HG03025 (cell line): ENCODE measurements around the gene ADAMTSL5.
"Not testable (repeated sequence)": the region's sequence is repeated elsewhere in the genome, so short reads cannot be mapped to it uniquely, and the experiment has no call there.

Experiments used
- ATAC-seq: cut with Tn5 transposase; IDR thresholded peaks from one replicate; pipeline ENCODE4 v1.9.1; 2021; ENCODE audit warnings: mild to moderate bottlenecking, moderate library complexity; ENCODE audit not compliant: unreplicated experiment, low FRiP score

Gene ADAMTSL5

DNA sequence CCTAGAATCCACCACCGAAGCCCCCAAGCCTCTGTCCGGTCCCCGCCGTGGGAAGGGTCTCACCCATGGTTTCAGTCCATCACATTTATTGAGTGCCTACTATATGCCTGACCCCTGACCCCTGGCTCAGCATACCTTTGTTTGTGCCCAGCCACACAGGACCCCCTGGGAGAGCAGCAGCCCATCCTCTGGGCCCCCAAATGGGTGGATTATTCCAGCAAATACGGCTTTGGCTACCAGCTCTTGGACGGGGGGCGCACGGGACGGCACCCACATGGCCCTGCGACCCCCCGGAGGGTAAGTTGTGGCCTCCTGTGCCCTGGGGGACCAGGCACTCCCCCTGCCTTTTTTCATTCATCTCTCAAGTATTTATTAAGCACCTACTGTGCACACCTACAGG, 18.8 kb upstream of the ADAMTSL5 start:
- ATAC-seq = no peak

DNA sequence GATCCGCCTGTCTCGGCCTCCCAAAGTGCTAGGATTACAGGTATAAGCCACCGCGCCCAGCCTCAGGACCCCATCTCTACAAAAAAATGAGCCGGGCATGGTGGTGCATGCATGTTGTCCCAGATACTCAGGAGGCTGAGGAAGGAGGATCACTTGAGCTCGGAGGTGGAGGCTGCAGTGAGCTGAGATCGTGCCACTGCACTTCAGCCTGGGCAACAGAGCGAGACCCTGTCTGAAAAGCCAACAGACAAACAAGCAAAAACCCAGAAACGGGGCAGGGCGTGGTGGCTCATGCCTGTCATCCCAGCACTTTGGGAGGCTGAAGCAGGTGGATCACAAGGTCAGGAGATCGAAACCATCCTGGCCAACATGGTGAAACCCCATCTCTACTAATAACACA, 18.0 kb upstream of the ADAMTSL5 start:
- ATAC-seq = not testable (repeated sequence)

- no peak for ATAC-seq
Observed at GRCh38 chr19:1529430-1529816, 16.6 kb upstream of the ADAMTSL5 start.

- ATAC-seq = no peak
Observed at GRCh38 chr19:1528596-1529429, 16.0 kb upstream of the ADAMTSL5 start.

DNA sequence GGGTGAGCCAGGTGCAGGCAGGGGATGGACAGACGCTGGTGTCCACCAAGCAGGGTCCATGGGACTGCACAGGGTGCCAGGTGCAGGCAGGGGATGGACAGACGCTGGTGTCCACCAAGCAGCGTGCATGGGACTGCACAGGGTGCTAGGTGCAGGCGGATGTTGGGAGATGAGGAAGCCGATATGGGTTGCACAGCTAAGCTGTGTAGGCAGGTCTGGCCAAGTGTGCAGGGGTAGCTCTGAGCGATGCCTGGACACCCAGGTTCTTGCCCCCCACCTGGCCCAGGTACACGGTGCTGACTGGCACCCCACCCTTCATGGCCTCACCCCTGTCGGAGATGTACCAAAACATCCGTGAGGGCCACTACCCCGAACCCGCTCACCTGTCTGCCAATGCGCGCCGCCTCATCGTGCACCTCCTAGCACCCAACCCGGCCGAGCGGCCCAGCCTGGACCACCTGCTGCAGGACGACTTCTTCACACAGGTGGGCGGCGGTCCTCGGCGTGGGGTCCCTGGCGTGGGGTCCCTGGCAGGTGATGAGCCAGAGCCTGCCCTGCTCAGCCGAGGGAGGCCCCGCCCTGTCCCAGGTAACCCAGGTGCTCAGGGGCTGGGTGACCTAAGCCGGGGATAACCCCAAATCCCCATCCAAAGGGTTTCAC, 15.0 kb upstream of the ADAMTSL5 start:
- ATAC-seq = no peak

DNA sequence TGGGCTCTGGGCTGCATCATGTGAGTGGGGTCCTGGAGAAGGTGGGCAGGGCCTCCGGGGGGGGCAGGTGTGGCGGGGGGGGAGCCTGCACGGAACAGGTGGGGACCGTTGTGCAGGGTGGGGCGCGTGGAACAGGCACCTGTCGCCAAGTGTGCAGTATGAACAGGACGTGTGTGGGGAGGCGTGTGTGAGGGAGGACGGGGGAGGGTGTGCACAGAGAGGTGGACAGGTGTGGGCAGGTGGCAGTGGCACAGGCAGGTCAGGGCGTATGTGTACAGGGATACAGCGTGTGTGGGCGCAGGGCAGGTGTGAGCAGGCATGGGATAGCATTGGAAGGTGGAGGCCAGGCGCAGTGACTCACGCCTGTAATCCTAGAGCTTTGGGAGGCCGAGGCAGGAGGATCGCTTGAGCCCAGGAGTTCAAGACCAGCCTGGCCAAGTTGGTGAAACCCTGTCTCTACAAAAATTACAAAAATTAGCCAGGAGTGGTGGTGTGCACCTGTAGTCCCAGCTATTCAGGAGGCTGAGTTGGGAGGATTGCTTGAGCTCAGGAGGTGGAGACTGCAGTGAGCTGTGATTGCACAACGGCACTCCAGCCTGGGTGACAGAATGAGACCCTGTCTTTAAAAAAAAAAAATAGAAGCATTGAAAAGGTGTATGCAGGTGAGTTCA, 14.3 kb upstream of the ADAMTSL5 start:
- ATAC-seq = no peak

- no peak for ATAC-seq
Observed at GRCh38 chr19:1526066-1526778, 13.4 kb upstream of the ADAMTSL5 start.

DNA sequence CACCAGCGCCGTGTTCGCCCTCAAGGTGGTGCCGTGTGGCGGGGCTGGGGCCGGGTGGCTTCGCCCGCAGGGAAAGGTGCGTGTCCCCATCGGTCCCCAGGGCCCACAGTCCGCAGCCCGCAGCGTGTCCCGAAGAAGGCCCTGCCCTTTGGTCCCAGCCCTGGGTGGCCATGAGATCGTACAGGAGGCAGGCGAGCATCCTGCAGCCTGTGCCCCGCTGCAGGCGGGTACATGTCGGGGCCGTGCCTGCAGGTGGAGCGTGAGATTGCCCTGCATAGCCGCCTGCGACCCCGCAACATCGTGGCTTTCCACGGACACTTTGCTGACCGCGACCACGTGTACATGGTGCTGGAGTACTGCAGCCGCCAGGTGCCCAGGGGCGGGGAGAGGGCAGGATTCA, 12.5 kb upstream of the ADAMTSL5 start:
- ATAC-seq = no peak

DNA sequence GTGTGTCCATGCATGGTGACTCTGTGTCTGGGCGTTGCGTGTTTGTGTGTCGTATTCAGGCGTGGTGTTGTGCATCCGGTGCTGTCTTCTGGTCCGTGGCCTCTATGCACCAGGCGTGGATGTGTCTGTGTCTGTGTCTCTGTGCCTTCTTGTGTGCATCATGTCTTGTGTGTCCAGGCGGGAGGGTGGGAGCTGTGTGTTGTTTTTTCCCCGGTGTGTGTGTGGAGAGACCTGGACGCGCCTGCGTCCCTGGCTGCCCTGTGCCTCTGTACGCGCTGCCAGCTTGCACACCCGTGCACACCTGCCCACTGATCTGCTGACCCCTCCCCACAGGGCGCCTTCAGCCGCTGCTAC, 12.1 kb upstream of the ADAMTSL5 start:
- no peak for ATAC-seq

- no peak for ATAC-seq
Observed at GRCh38 chr19:1524287-1524971, 11.6 kb upstream of the ADAMTSL5 start.

- ATAC-seq = no peak
Observed at GRCh38 chr19:1523412-1524286, 10.8 kb upstream of the ADAMTSL5 start, which contains the start of gene PLK5. TSS of gene PLK5 (plus strand) at chr19:1524077. CDS start at chr19:1526997, 2,920 bp downstream.

GRCh38 chr19:1522838-1523237, 10.0 kb upstream of the ADAMTSL5 start:
- ATAC-seq = no peak

GRCh38 chr19:1522061-1522460, 9.2 kb upstream of the ADAMTSL5 start:
- no peak for ATAC-seq

GRCh38 chr19:1521636-1522035, 8.8 kb upstream of the ADAMTSL5 start:
- ATAC-seq = no peak

- no peak for ATAC-seq
Observed at GRCh38 chr19:1520203-1520780, 7.5 kb upstream of the ADAMTSL5 start.

- ATAC-seq = not testable (repeated sequence)
Observed at GRCh38 chr19:1519802-1520201, 7.0 kb upstream of the ADAMTSL5 start.

DNA sequence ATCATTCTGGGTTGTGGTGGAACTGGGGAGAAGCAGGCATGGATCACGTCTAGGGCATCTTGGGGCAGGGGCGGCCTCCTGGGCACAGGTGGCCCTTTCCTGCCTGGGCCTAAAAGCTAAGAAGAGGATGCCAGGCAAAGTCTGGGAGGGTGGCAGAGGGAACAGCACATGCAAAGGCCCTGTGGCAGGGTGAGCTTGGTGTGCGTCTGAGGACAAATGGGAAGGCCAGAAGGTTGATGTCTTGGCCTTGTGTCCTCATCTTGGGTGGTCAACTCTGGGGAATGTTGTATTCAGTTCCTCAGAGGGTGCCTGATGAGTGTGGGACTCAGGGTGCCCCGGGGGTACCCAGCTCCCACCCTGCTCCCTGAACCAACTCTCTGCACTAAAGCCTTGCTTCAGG, 5.7 kb upstream of the ADAMTSL5 start:
- no peak for ATAC-seq

- no peak for ATAC-seq
Observed at GRCh38 chr19:1516395-1516753, 3.6 kb upstream of the ADAMTSL5 start.
